Nucleus accumbens (tissue), 56 donors: ENCODE results near the gene IFFO2.
"Not testable (repeated sequence)": the region's sequence is repeated elsewhere in the genome, so short reads cannot be mapped to it uniquely, and the experiment has no call there.

Experiments
- DNase-seq, 56 donors: peaks; one replicate each; lab custom pipeline; 2025; lab: John Stamatoyannopoulos, UW

Gene IFFO2

DNA sequence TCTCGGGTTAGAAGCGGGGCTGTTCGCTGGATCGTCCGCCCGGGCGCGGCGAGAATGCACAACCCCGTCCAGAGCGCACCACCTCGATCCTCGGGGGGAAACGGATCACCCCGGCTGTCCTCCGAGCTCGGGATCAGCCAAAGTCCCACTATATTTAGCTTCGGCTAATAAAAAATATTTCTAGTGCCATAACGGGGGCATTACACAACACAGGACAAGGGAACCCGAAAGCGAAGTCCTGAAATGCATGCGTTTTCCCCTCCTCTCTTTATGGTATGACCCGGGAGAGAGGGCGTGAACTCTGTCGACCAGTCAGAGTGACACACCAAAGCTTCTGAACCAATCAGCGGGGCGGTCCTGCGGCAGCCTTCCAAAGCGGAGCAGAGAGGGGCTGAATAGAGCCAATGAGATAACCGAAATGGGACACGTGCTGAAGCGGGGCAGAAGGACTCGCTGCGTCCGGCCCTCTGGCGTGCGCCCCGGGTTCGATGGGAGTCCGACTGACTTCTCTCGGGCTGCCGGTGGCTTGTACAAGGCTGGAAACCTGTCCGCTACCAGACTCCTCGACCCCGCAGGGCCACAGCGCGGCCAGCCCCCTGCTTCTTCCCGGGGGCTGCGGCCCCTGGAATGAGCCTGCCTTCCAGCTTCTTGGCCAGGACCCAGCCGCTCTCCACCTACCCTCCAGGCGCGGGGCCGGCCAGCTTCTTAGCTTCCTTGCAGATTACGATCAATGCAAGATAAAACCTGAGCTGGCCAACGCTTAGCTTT, 53.8 kb downstream of the IFFO2 start, which contains the start of gene ALDH4A1:
Gene ALDH4A1, minus strand, starts transcription at position 33 of the 768 bp plus-strand sequence. Its CDS starts 32 bp downstream, at position 1.
- DNase-seq = peak; percentile 77 to 98 (median 96)

- peak in 5 of 56 donors; percentile 31 to 66 (median 58) for DNase-seq
Measured at GRCh38 chr1:18901952-18902522, 54.4 kb downstream of the IFFO2 start.

DNA sequence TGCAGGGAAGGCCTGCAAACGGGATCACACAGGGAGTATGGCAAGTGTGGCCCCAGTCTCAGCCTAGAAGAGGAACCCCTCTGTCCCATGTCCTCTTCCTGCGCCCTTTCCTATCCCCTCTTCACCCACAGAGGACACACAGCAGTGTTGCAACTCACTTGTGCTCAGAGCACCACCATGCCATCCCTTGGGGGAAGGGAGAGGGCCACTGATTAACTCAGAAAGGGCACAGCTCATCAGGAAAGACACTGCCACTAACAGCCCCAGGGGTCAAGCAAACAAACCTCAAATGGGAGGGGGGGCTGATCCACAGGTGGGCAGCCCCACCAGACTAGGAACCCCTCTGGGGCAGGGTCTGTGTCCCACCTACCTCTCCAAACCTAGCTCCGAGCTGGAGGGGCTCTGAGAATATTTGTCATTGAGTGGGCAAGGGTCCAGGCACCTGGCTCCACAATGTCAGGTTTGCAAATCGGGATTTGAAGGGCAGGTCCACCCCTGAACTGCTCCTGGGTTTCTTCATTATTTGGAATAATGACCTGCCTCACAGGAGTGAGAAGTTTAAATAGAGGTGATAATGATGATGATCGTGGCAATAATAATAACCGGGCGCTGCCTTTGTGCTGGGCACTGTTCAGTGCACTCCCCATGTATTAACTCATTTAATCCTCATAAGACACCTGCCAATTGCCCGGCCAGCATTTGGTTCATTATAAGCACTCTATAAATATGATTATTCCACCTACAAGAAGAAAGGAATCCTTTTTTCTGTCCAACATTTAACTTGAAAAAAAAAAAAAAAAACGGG, 55.1 kb downstream of the IFFO2 start:
- no peak for DNase-seq

DNA sequence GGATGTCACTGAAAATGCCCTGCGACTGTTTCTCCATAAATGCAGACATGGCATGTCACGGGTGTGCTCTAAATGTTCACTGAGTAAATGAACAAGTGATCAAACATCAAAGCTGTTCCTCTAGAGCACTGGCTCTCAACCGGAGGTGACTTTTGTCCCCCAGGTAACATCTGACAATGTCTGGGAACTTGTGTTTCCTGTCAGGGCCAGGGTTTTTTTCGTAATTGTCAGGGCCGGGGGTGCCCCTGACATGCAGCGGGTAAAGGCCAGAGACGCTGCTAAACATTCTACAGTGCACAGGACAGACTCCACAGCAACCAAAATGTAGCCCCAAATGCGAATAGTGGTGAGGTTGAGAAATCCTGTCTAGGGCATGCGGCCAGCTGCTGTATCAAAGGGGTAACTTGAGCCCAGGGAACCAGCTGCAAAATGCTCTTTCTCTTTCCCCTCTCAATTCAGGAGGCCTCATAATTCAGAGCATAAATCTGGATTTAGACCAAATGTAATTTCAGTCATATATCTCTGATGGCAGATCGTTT, 56.1 kb downstream of the IFFO2 start:
- peak in 3 of 56 donors; percentile 25 to 43 (median 34) for DNase-seq

DNA sequence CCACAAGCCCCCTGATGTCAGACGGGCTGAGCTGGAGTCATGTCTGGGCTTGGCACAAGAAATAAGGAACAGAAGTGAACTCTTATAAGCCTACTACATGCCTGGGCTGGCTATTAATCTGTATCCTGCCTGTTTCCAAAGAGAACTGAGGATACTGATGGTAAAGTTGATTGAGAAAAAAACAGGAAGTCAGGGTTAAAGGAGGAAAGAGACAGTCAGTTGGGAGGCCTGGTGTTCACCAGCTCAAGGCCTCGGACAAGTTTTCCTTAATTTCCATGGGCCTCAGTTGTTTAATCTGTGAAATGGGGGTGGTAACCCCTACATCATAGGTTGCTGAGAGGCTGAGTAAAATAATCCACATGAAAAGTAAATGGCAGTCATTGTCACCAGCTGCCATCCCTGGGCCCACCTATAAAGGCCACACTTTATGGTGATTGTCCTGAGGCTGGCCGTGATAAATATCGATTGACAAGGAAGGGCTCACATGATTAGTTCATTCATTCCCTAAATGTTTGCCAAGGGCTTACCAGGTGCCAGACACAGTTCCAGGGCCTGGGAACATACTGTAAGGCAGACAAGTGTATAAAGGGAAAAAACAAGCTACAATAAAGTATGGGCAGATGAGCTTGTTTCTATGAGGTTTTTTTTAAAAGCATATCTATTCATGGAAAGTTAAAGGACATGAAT, 57.0 kb downstream of the IFFO2 start:
- no peak for DNase-seq

DNA sequence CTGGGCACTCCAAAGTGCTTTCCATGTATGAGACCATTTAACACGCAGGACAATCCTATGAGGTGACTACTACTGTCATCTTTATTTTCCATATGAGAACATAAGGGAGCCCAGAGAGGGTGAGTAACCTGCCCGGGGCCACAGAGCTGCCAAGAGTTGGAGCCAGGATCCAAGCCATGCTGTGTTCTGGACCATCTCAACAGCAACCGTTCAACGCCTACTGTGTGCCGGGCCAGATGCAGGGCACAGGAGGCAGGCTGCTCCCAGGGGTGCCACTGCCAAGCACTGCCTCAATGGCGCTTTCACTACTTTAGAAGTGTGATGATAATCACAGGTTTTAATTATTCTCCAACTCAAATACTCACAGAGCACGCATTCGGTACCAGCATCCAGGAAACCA, 57.9 kb downstream of the IFFO2 start:
- DNase-seq = no peak

- DNase-seq = no peak
Measured at GRCh38 chr1:18895317-18895716, 61.2 kb downstream of the IFFO2 start.

DNA sequence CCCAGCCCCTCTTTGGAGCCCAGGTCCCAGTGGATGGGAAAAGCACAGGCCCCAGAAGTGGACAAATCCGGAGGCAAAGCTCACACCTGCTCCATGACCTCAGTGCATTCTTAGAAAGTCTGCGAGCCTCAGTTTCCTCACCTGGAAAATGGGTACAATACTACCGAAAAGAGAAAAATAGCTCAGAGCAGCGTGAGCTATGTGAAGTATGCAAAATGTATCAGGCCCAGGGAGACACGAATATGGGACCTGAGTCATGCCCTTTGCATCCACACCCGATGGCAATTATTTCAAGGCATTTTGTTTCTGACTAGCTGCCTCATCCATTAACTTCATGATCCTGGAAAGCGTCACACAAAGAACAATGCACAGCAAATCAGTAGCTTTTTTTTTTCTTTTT, 63.4 kb downstream of the IFFO2 start:
- no peak for DNase-seq

DNA sequence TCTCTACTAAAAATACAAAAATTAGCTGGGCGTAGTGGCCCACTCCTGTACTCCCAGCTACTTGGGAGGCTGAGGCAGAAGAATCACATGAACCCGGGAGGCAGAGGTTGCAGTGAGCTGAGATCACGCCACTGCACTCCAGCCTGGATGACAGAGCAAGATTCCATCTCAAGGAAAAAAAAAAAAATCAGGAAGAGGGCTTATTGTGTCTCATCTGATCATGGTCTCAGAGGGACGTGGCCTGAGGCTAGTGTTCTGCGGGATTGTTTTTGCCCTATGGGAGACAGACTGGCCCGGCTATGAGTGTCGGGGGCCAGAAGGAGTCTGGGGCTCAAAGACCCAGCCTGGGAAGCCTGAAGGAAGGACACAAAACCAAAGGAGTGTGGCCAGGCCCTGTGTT, 64.6 kb downstream of the IFFO2 start:
- DNase-seq = not testable (repeated sequence)

- DNase-seq = no peak
Measured at GRCh38 chr1:18891426-18891780, 65.1 kb downstream of the IFFO2 start.

DNA sequence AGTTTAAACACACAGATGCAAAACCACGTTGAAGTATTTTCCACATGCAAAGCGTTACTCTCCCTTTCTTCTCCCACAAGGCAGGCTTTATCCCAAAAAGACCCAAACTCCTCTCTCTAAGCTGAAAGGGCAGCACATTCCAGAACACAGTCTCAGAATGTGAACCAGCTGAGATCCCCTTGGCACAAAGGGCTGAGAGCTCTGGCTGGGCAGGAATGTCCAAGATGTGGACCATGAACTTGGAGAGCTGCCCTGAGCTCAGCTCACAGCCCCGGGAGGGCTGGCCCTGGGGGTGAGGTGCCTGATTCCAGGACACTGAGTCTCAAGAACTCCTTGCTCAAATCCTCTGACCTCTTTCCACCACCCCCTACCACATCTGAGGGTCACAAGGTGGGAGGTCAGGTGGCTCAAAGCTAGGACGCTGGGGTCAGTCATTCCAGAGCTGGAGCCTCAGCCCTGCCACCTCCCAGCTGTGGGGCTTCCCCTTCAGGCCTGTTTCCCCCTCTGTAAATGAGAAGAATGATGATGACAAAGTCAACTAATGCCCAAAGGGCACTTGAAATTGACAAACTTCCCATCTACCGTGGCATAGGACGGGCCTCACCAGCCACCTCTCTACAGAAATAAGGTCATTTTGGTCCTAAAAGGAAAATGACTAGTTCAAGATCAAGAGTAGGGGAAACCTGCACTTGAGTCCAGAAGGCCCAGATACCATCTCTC, 65.6 kb downstream of the IFFO2 start:
- peak in 29 of 56 donors; percentile 6 to 74 (median 27) for DNase-seq

GRCh38 chr1:18886003-18886335, 70.5 kb downstream of the IFFO2 start:
- DNase-seq = no peak

DNA sequence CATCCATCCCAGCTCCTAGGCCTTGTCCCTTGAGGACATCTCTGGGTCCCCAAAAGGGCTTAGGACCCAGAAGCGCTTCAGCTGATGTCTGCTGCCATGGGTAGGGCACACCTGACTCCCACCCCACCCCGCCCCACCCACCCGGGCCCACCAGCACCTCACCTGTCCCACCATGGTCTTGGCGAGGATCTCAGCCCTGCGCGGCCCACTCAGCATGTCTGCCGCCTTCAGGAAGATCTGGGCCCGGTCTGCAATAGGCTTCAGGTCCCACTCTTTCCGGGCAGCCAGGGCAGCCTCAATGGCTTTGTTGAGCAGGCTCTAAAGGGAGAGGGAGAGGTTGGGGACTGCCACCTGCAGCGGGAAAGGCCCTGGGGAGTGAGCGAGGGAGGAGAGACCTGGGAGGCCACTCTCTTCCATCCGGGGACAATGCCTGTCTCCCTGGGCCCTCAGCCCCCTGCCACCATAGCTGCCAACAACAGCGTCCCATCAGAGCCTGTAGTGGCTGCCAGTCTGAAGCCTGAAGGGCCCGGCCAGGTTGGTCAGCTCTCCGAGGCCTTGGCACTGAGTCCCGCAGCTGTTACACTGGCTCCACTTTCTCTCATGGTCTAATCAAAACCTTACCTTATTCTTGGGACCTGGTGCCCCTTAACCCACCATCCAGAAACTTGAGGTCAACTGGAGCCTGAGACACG, 71.0 kb downstream of the IFFO2 start:
- no peak for DNase-seq

DNA sequence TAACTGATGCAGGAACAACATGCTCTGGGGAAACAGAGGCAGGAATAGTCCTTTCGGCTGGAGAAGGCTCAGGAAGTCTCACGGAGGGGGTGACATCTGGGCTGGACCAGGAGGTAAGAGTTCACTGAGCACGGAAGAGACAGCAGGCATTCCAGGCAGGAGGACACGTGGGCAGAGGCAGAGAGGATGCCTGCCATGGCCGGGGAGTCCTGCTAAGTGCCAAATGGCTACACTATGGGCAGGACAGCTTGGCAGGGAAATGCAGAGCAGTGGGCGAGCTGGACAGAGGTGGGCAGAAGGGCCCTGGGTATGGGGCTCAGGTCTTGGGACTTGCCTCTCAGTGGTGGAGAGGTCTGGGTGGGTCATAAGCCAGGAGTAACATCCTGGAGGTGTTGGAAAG, 71.7 kb downstream of the IFFO2 start:
- no peak for DNase-seq

- DNase-seq = no peak
Measured at GRCh38 chr1:18884419-18884717, 72.1 kb downstream of the IFFO2 start.

GRCh38 chr1:18883636-18884418, 72.6 kb downstream of the IFFO2 start:
- peak; percentile 15 to 92 (median 68) for DNase-seq

DNA sequence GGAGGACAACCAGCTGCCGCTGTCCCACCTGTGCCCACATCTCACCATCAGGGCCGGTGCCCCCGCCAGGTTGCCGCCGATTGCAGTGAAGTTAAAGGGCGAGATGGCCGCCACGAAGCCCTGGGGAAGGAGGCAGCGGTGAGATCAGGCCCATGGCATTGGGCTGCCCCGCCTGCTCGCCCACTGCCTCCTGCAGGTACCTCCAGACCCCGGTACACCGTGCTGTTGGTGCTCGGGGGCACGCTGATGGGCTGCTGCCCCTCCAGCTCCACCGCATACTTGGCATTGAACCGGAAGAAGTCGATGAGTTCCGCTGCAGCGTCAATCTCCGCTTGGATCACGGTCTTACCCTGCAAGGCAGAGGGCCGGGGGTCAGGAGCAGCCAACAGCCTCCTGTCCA, 73.4 kb downstream of the IFFO2 start:
- DNase-seq = no peak

GRCh38 chr1:18882486-18882885, 74.0 kb downstream of the IFFO2 start:
- DNase-seq = peak in 9 of 56 donors; percentile 4 to 64 (median 7)
